Gastrocnemius medialis (tissue), 4 donors: ENCODE data around the gene TMEM38B.

Experiments
- CTCF ChIP-seq, 5 experiments: fragments of 450-650 bp in 3 of 5; fragments of 200-600 bp in 2 of 5; sonication (generic) in 2 of 5; IDR thresholded peaks in 4 of 5; conservative IDR thresholded peaks in 1 of 5; 1 replicate in 4 of 5; 2 replicates in 1 of 5; pipeline ENCODE4 v1.5.1; 2016 to 2019; ENCODE audit warnings: antibody characterized with exemption in 5 of 5, mild to moderate bottlenecking in 3 of 5, moderate library complexity in 3 of 5
- POLR2A ChIP-seq, 2 donors: fragments of 450-650 bp; IDR thresholded peaks; one replicate each; pipeline ENCODE4 v1.6.1; 2017; ENCODE audit warnings: antibody characterized with exemption in 2 of 2, mild to moderate bottlenecking in 2 of 2, moderate library complexity in 2 of 2

GRCh38 chr9:105702207-105702606 lies 7.9 kb downstream of the TMEM38B start:
- TF ChIP-seq CTCF (IDR thresholded peaks at IDR 0.05 in 4 of 5, conservative IDR thresholded peaks at IDR 0.05 in 1 of 5) (no peak), POLR2A (IDR thresholded peaks at IDR 0.05) (no peak)
